WERI-Rb-1 (cell line): ENCODE data around the gene POU6F2.
"Not testable (repeated sequence)": the region's sequence is repeated elsewhere in the genome, so short reads cannot be mapped to it uniquely, and the experiment has no call there.

ENCODE experiments used
- DNase-seq: peaks from one replicate; pipeline ENCODE4 v3.0.0-alpha.2; 2020
- H3K27ac ChIP-seq: fragments of 250-450 bp; sonication (Bioruptor Pico); 2 replicates; pipeline ENCODE4 v1.5.1; 2020; ENCODE audit warnings: mild to moderate bottlenecking, moderate library complexity
- H3K27me3 ChIP-seq: fragments of 250-450 bp; sonication (Bioruptor Pico); 2 replicates; pipeline ENCODE4 v1.5.1; 2021; ENCODE audit warnings: mild to moderate bottlenecking, low read depth, moderate library complexity; ENCODE audit not compliant: insufficient read depth, severe bottlenecking
- H3K36me3 ChIP-seq: fragments of 250-450 bp; sonication (Bioruptor Pico); 2 replicates; pipeline ENCODE4 v1.5.1; 2020; ENCODE audit warnings: mild to moderate bottlenecking, moderate library complexity
- H3K4me3 ChIP-seq: 2 replicates; pipeline ENCODE4 v1.5.1; 2011; ENCODE audit warnings: low read depth, mild to moderate bottlenecking, control low read depth, low read length
- H3K9me3 ChIP-seq: fragments of 250-450 bp; sonication (Bioruptor Pico); 2 replicates; pipeline ENCODE4 v1.5.1; 2021; ENCODE audit warnings: mild to moderate bottlenecking, moderate library complexity; ENCODE audit not compliant: severe bottlenecking
- CTCF ChIP-seq: IDR thresholded peaks from 2 replicates; pipeline ENCODE4 v1.5.1; 2011; ENCODE audit warnings: low read depth, mild to moderate bottlenecking, control low read depth, inconsistent platforms, low read length

POU6F2 gene

DNA sequence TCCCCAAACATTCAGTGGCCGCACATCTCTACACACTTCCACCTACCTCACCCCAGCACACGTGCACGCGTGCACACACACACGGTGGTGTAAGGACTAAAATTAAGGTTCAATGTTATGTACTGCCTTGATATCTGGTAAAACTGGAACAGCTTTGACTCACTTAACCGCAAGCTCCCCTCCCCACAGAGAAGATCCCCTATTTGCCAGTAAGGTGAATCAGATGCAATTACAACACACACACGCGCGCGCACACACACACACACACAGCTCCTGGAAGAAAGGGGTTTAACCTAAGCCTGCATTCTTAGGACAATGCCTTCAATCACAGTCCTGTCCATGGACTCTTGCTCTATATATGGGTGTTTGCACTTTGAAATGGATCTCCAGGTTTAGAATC, 43.2 kb upstream of the POU6F2 start:
- Histone ChIP-seq H3K27ac (no peak overlapping the region), H3K36me3 (no peaks in the 10 kb centered on the region), H3K4me3 (no peak overlapping the region), H3K27me3 (no peaks in the 10 kb centered on the region), H3K9me3 (no peaks in the 10 kb centered on the region)
- DNase-seq: peak; percentile 17
- no peak for TF ChIP-seq CTCF

GRCh38 chr7:38936641-38937040, 41.1 kb upstream of the POU6F2 start:
- no peak for DNase-seq
- no peak overlapping the region for H3K27ac ChIP-seq
- H3K36me3 ChIP-seq: no peaks in the 10 kb centered on the region
- no peak for TF ChIP-seq CTCF
- no peak overlapping the region for H3K4me3 ChIP-seq
- no peaks in the 10 kb centered on the region for H3K27me3 ChIP-seq
- H3K9me3 ChIP-seq: no peaks in the 10 kb centered on the region

- no peak for TF ChIP-seq CTCF
- Histone ChIP-seq H3K9me3 (no peaks in the 10 kb centered on the region), H3K27ac (no peak overlapping the region), H3K36me3 (no peaks in the 10 kb centered on the region), H3K4me3 (no peak overlapping the region), H3K27me3 (no peaks in the 10 kb centered on the region)
- no peak for DNase-seq
Observed at GRCh38 chr7:38938001-38938485, 39.7 kb upstream of the POU6F2 start.

GRCh38 chr7:38938589-38938988, 39.1 kb upstream of the POU6F2 start:
- Histone ChIP-seq H3K9me3 (no peaks in the 10 kb centered on the region), H3K4me3 (no peak overlapping the region), H3K27me3 (no peaks in the 10 kb centered on the region), H3K36me3 (no peaks in the 10 kb centered on the region), H3K27ac (no peak overlapping the region)
- TF ChIP-seq CTCF: no peak
- no peak for DNase-seq

GRCh38 chr7:38940774-38941173, 36.9 kb upstream of the POU6F2 start:
- DNase-seq: no peak
- H3K4me3 ChIP-seq: no peak overlapping the region
- no peak for TF ChIP-seq CTCF
- H3K27ac ChIP-seq: no peak overlapping the region
- no peaks in the 10 kb centered on the region for H3K9me3 ChIP-seq
- no peaks in the 10 kb centered on the region for H3K36me3 ChIP-seq
- H3K27me3 ChIP-seq: no peaks in the 10 kb centered on the region

DNA sequence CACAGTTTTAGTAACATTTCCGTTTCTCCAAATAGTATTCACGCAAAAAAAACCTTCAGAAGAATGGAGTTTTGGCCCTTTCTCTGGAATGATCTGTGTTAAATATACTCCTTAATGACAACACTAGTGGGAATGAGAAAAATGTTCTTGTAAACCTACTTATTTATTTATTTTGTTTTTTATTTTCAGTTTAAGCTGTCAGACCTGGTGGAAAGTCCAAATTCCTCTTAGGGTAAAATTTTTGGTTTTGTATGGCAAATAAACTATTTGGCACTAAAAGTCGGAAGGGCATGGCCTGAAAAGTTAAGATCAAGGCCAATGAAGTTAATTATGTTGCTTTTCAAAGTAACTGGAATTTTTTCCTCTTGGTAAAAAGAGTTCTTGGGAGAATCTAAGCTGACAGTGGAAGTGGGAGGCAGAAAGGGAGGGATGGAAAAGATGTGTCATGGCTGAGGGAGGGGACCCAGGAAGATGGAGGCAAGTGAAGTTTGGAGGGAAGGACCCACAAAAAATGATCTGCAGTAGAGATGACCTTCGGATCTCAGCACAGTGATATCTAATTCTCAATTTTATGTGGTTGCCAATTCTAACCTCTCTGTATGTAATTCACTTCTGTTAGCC, 35.2 kb upstream of the POU6F2 start:
- H3K9me3 ChIP-seq: no peaks in the 10 kb centered on the region
- H3K4me3 ChIP-seq: no peak overlapping the region
- TF ChIP-seq CTCF: no peak
- no peak for DNase-seq
- no peaks in the 10 kb centered on the region for H3K36me3 ChIP-seq
- H3K27me3 ChIP-seq: no peaks in the 10 kb centered on the region
- H3K27ac ChIP-seq: no peak overlapping the region

DNA sequence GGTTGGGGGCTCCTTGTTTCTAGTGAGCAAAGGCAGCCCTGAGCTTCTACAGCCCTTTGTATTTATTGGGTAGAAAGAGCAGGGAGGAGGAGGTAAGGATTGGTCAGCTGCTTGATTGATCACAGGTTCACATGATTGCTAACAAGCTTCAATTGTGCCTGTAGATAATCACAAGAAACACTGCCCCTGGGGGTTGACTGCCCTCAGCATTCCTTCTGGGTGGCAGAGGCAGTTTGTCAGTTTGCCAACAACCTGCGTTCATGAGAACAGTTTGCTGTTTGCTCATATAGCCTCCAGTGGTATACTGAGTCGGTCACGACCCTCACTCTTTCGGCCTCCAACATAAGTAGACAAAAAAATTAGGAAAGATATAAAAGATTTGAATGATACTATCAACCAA, 30.2 kb upstream of the POU6F2 start:
- H3K27me3 ChIP-seq, H3K27ac ChIP-seq, H3K36me3 ChIP-seq, DNase-seq, H3K4me3 ChIP-seq, H3K9me3 ChIP-seq: not testable (repeated sequence)
